Activated T-helper 9 cell treated with anti-CD3 and anti-CD28 coated beads, Interleukin-2, amount 50 U/mL, for 16 hours (primary cell): Measurements from ENCODE around the gene NBEA.
"Not testable (repeated sequence)": the region's sequence is repeated elsewhere in the genome, so short reads cannot be mapped to it uniquely, and the experiment has no call there.

Experiments used
- DNase-seq: peaks from one replicate; pipeline ENCODE4 v3.0.0-alpha.2; 2020; ENCODE audit warnings: low read depth

The NBEA gene

GRCh38 chr13:35058585-35058984 lies 116.5 kb downstream of the NBEA start:
- not testable (repeated sequence) for DNase-seq

DNA sequence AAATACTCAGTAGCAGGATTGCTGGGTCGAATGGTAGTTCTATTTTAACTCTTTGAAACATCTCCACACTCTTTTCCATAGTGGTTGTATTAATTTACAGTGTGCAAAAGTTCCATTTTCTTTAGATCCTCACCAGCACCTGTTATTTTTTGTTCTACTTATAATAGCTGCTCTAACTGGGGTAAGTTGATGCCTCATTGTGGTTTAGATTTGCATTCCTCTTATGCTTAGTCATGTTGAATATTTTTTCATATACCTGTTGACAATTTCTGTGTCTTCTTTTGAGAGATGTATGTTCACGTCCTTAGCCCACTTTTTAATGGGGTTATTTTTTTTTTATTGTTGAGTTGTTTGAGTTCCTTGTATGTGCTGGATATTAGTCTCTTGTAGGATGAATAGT lies 144.6 kb downstream of the NBEA start:
- no peak for DNase-seq

DNA sequence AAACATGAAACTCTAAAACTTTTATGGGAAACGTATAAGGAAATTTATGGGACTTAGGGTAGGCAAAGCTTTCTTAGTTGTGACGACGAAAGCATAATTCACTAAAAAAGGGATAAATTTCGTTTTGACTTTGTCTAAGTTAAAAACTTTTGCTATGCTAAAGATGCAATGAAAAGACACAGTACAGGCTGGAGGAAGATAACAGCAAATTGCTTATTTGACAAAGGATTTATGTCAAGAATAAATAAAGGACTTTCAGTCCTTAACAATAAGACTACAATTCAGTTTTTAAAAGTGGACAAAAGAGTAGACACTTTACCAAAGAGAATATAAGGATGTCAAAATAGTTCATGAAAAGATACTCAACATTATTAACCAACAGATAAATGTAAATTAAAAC lies 150.2 kb downstream of the NBEA start:
- DNase-seq: no peak

GRCh38 chr13:35092751-35093150 lies 150.7 kb downstream of the NBEA start:
- DNase-seq: no peak

DNA sequence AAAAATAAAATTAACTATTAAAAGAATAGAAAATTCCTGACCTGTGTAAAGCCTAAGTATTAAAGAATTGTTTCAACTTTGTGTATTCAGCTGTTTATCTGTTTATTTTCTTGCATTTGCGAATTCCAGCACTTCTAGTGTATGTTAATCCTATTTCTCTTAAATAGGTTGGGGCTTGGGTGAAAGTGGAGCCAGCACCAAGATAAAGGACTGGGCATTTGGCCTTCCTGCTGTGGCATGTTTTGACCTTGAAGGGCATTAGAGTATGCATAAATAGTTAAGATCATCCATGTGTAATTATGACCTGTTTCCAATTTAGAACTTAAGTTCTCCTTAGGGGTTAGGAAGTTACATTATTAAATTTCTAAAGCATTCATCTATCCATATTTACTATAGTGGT lies 151.3 kb downstream of the NBEA start:
- no peak for DNase-seq

GRCh38 chr13:35106771-35107170 lies 164.7 kb downstream of the NBEA start:
- not testable (repeated sequence) for DNase-seq

DNA sequence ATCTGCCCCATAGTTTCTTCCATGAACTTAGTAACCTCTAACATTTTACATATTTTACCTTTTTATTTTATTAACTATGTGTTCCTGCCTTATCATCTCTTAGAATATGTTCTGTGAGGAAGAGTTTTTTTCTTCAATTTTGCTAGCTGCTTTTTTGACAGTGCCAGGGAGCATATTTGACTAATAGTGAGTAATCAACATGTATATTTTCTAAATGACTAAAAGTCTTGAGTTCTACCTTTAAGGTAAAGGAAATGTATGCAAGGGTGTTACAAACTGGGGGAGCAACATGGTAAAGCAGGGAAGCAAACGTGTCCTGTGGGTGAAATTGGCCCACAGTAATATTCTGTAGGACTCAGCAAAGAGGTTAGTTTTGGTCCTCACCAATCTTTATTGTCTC lies 165.5 kb downstream of the NBEA start:
- DNase-seq: no peak

GRCh38 chr13:35113612-35114011 lies 171.5 kb downstream of the NBEA start:
- DNase-seq: not testable (repeated sequence)

- no peak for DNase-seq
These were observed 185.4 kb downstream of the NBEA start for GRCh38 chr13:35127466-35127865.

DNA sequence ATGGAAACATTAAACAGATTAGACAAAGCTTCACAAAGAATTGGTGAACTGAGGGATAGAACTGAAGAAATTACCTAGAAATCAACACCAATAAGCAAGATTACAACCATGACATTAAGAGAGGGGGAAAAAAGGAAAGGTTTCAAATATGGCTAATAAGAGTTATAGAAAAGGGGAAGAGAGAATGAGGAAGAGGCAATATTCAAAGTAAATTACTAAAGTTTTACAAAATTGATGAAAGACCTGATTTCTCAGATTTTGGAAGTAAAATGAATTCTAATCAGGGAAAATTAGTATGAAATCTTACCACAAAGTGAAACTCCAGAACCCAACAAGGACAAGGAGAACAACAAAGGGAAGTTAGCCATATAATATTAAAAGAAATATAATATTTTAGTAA lies 187.4 kb downstream of the NBEA start:
- DNase-seq: no peak

GRCh38 chr13:35131471-35131870 lies 189.4 kb downstream of the NBEA start:
- DNase-seq: no peak

- no peak for DNase-seq
These were observed 194.5 kb downstream of the NBEA start for GRCh38 chr13:35136585-35136984.

GRCh38 chr13:35139591-35139990 lies 197.5 kb downstream of the NBEA start:
- DNase-seq: no peak

GRCh38 chr13:35140321-35140720 lies 198.3 kb downstream of the NBEA start:
- no peak for DNase-seq

GRCh38 chr13:35140831-35141230 lies 198.8 kb downstream of the NBEA start:
- DNase-seq: no peak

DNA sequence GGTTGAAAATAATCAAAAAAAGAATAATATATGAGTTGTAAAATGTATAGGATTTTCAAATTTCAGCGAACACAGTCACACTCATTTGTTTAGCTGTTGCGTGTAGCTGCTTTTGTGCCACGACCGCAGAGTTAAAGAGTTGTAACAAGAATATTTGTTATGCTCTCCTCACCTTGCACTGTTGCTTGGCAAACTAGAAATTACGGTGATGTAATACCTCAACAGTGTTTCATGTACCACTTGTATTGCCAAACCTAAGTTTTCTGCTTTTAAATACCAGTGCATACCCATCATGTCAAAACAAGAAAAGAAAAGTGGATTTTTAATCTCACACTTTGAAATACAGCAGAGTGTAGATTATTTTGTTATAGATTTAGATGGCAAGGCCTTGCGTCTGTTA lies 201.1 kb downstream of the NBEA start:
- no peak for DNase-seq

DNA sequence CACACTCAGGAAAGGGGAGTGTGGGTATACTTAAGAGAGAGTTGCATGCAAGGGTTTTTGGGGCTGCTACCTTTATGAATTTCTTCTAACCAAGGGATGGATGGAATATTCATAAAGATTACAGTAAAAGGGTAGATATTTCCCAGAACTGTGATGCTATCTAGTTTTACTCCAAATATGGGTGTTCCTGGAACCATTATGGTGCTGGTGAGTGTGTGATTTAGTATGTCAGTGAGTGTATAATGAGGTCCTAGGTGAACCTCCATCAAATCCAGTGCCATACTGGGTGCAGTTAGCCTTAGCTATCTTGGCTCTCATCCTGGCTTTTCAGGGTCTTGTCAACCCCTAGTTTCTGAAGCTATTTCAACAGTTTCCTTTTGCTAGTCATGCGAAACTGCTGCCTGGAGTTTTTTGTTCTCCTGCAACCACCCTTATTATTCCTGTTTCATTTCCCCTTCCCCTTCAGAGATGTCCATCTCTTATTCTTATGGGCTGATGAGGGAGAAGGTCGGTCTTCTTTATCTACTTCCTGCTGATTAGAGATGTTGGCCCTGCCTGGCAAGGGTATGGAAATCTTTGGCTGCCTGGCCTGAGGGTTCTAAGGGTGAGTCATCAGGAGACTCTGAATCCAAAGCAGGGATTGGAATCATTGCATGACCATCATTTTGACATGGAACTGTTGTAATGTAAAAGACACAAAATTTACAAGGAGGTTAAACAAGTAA lies 202.3 kb downstream of the NBEA start:
- DNase-seq: no peak

GRCh38 chr13:35146686-35147085 lies 204.6 kb downstream of the NBEA start:
- DNase-seq: no peak

- DNase-seq: no peak
These were observed 215.2 kb downstream of the NBEA start for GRCh38 chr13:35157143-35157755.

DNA sequence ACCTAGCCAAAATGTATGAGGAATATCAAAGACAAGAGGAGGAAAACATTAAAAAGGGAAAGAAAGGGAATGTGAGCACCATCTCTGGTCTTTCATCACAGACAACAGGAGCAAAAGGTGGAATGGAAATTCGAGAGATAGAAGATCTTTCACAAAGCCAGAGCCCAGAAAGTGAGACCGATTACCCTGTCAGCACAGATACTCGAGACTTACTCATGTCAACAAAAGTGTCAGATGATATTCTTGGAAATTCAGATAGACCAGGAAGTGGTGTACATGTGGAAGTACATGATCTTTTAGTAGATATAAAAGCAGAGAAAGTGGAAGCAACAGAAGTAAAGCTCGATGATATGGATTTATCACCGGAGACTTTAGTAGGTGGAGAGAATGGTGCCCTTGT lies 217.0 kb downstream of the NBEA start:
- DNase-seq: no peak

- DNase-seq: no peak
These were observed 218.8 kb downstream of the NBEA start for GRCh38 chr13:35160896-35161295.

DNA sequence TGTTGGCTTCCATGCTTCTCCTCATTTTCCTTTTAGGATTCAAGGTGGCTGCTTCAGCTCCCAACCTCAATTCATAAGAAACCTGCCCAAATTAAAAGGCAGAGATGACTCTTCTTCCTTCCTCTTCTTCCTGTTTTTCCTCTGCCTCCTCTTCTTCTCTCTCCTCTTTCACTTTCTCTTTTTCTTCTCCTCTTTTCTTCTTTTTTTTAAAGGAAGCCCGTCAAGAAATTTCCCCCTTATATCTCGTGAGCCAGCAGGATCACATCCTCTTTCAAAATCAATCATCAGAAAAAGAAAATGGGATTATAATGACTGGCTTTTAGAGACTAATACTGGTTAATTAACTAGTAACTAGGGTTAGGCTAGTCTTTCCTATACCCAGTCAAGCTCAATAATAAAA lies 220.3 kb downstream of the NBEA start:
- no peak for DNase-seq

DNA sequence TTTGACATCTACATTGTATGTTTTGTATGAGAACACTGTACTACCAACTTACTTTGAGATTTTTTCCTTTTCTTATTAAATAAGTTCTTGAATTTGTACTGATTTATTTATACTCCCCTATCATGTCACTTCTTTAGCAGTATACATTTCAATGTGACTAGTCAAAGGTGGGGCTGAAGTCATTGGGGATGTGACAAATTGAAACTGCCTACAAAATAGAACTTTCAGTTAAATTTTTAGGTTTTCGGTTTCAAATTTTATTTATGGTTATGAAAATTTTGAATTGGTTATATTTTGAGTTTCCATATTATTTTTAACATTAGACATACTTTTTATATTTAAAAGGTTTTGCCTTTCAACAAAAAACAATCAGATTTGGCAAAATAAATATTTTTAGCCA lies 221.6 kb downstream of the NBEA start:
- no peak for DNase-seq

DNA sequence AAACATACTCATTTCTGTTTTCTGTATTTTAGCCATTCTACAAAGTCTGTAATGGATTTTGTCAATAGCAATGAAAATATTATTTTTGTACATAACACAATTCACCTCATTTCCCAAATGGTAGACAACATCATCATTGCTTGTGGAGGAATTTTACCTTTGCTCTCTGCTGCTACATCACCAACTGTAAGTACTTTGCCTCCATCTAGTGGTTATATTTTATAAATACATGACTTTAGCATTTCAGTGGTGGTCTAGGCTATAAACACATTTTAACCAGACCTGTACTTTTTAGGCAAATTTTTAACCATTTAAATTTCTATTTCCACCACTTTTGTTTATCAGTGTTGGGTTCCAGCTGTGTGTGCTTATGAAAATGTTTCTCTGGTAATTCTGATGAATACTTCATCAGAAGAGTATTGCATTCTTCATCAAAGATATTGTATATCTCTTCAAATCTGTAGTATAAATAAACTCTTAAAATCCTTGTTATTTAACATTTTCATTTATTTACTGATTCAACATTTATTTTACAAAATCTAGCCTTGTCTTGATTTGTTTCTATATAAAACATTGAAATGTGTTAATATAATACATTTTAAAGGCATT lies 222.4 kb downstream of the NBEA start:
- DNase-seq: no peak
